Endothelial cell (in vitro differentiated cells): ENCODE data around the gene LOXL3. TPM values are rescaled to one million over a fixed set of nuclear protein-coding genes. Genes with fewer than 3 reads are reported as not detected.

ENCODE experiments used
- DNase-seq: peaks from one replicate; pipeline ENCODE4 v3.0.0; 2021; ENCODE audit warnings: low spot score
- H3K27ac Mint-ChIP-seq: one replicate; pipeline ENCODE4 v1.8.0; 2021; ENCODE audit warnings: mixed read lengths, inconsistent platforms; ENCODE audit not compliant: unreplicated experiment
- H3K27me3 Mint-ChIP-seq: one replicate; pipeline ENCODE4 v1.8.0; 2021; ENCODE audit warnings: mild to moderate bottlenecking, moderate library complexity, mixed read lengths, inconsistent platforms; ENCODE audit not compliant: unreplicated experiment
- H3K36me3 Mint-ChIP-seq: one replicate; pipeline ENCODE4 v1.8.0; 2021; ENCODE audit warnings: mild to moderate bottlenecking, low read depth, mixed read lengths, inconsistent platforms; ENCODE audit not compliant: unreplicated experiment
- H3K4me1 Mint-ChIP-seq: one replicate; pipeline ENCODE4 v1.8.0; 2021; ENCODE audit warnings: mild to moderate bottlenecking, mixed read lengths, inconsistent platforms; ENCODE audit not compliant: unreplicated experiment
- H3K4me3 Mint-ChIP-seq: one replicate; pipeline ENCODE4 v1.8.0; 2021; ENCODE audit warnings: mild to moderate bottlenecking, mixed read lengths, inconsistent platforms; ENCODE audit not compliant: unreplicated experiment
- H3K9me3 Mint-ChIP-seq: one replicate; pipeline ENCODE4 v1.8.0; 2021; ENCODE audit warnings: mixed read lengths, inconsistent platforms; ENCODE audit not compliant: unreplicated experiment
- CTCF ChIP-seq: fragments of 200-600 bp; sonication (generic); IDR thresholded peaks from one replicate; pipeline ENCODE4 v1.5.0; 2021; ENCODE audit warnings: antibody characterized with exemption; ENCODE audit not compliant: unreplicated experiment
- total RNA-seq: library from RNA; stranded (reverse); fragmentation: NEBNext Ultra II Directional; extraction: Animal tissue kit (Norgen Biotek cat#: 25700); gene quantifications from one replicate; pipeline ENCODE4 v1.2.1, GENCODE V29; 2021; ENCODE audit not compliant: unreplicated experiment

LOXL3 gene
- total RNA-seq, 1 donor from 2014 or later, result 10.0 TPM

GRCh38 chr2:74544634-74545033 lies 9.1 kb downstream of the LOXL3 start:
- H3K4me1 Mint-ChIP-seq, result peaks cover 9% of the 10 kb centered on the region
- no peak for TF ChIP-seq CTCF
- H3K4me3 Mint-ChIP-seq, result no peak overlapping the region
- no peaks in the 10 kb centered on the region for H3K9me3 Mint-ChIP-seq
- no peak overlapping the region for H3K27ac Mint-ChIP-seq
- DNase-seq, result no peak
- peaks cover 4% of the 10 kb centered on the region for H3K36me3 Mint-ChIP-seq
- peaks cover 10% of the 10 kb centered on the region for H3K27me3 Mint-ChIP-seq

GRCh38 chr2:74542978-74543377 lies 10.8 kb downstream of the LOXL3 start:
- H3K36me3 Mint-ChIP-seq, result no peaks in the 10 kb centered on the region
- peaks cover 1% of the 10 kb centered on the region for H3K4me1 Mint-ChIP-seq
- H3K27me3 Mint-ChIP-seq, result peaks cover 5% of the 10 kb centered on the region
- no peak for TF ChIP-seq CTCF
- H3K27ac Mint-ChIP-seq, result no peak overlapping the region
- no peak overlapping the region for H3K4me3 Mint-ChIP-seq
- no peak for DNase-seq
- H3K9me3 Mint-ChIP-seq, result no peaks in the 10 kb centered on the region

- no peak for DNase-seq
- Mint-ChIP-seq H3K36me3 (no peaks in the 10 kb centered on the region), H3K4me1 (no peaks in the 10 kb centered on the region), H3K27me3 (peaks cover 5% of the 10 kb centered on the region), H3K27ac (no peak overlapping the region), H3K9me3 (no peaks in the 10 kb centered on the region), H3K4me3 (no peak overlapping the region)
- TF ChIP-seq CTCF, result no peak
These were observed 13.5 kb downstream of the LOXL3 start for GRCh38 chr2:74540291-74540690.

- H3K27me3 Mint-ChIP-seq, result peaks cover 1% of the 10 kb centered on the region
- TF ChIP-seq CTCF, result no peak
- H3K4me1 Mint-ChIP-seq, result no peaks in the 10 kb centered on the region
- H3K27ac Mint-ChIP-seq, result no peak overlapping the region
- DNase-seq, result no peak
- no peak overlapping the region for H3K4me3 Mint-ChIP-seq
- no peaks in the 10 kb centered on the region for H3K36me3 Mint-ChIP-seq
- no peaks in the 10 kb centered on the region for H3K9me3 Mint-ChIP-seq
These were observed 14.8 kb downstream of the LOXL3 start for GRCh38 chr2:74538881-74539339.

- TF ChIP-seq CTCF, result no peak
- H3K27ac Mint-ChIP-seq, result no peak overlapping the region
- H3K4me1 Mint-ChIP-seq, result no peaks in the 10 kb centered on the region
- no peak overlapping the region for H3K4me3 Mint-ChIP-seq
- DNase-seq, result no peak
- H3K9me3 Mint-ChIP-seq, result no peaks in the 10 kb centered on the region
- H3K36me3 Mint-ChIP-seq, result peaks cover 2% of the 10 kb centered on the region
- H3K27me3 Mint-ChIP-seq, result peaks cover 2% of the 10 kb centered on the region
These were observed 16.6 kb downstream of the LOXL3 start for GRCh38 chr2:74537140-74537539.
